IPS-18c (cell line): Measurements from ENCODE around the gene ZNF595.
"Not testable (repeated sequence)": the region's sequence is repeated elsewhere in the genome, so short reads cannot be mapped to it uniquely, and the experiment has no call there.

ENCODE experiments used
- H3K4me3 ChIP-seq: 2 replicates; pipeline ENCODE4 v1.7.0; 2013; ENCODE audit warnings: low read depth, mild to moderate bottlenecking, low read length, moderate library complexity; ENCODE audit not compliant: insufficient read depth
- H3K9me3 ChIP-seq: one replicate; pipeline ENCODE4 v1.6.1; 2013; ENCODE audit warnings: mild to moderate bottlenecking, low read length, moderate library complexity; ENCODE audit not compliant: control insufficient read depth, insufficient read depth

ZNF595 gene

DNA sequence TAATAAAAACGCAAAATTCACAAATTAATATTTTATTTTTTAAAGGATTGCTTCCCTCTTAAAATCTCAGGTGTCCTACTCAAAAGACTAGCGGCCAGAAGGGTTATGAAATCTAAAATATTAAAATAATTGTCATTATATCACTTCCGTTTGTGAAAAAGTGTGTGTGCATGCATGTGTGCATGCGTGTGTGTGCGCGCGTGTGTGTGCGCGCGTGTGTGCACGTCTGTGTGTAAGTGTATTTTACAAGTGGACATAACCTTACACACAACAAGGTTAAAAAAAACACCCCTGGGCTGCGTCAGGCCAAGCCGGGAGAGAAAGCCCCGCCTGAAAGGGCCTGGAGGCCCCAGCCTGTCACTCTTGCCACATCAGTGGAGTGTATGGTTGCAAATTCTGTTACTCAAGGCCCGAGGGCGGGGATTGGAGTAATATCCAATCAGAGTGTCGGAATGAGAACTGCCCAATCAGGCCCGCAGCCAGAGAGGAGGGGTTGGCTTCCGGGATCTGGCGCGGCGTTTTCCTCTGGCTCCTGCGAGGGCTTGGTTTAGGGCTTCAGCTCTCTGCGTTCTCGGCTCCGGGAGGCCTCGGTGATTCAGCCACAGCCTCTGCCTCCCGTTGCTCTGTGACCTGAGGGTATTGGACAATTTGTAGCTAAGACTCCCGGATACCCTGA, at the start of gene ZNF595:
ZNF595 (plus strand) TSS at position 518 of the 676 bp plus-strand sequence. CDS start 168 bp downstream, outside the sequence.
- H3K9me3 ChIP-seq, H3K4me3 ChIP-seq: not testable (repeated sequence)

DNA sequence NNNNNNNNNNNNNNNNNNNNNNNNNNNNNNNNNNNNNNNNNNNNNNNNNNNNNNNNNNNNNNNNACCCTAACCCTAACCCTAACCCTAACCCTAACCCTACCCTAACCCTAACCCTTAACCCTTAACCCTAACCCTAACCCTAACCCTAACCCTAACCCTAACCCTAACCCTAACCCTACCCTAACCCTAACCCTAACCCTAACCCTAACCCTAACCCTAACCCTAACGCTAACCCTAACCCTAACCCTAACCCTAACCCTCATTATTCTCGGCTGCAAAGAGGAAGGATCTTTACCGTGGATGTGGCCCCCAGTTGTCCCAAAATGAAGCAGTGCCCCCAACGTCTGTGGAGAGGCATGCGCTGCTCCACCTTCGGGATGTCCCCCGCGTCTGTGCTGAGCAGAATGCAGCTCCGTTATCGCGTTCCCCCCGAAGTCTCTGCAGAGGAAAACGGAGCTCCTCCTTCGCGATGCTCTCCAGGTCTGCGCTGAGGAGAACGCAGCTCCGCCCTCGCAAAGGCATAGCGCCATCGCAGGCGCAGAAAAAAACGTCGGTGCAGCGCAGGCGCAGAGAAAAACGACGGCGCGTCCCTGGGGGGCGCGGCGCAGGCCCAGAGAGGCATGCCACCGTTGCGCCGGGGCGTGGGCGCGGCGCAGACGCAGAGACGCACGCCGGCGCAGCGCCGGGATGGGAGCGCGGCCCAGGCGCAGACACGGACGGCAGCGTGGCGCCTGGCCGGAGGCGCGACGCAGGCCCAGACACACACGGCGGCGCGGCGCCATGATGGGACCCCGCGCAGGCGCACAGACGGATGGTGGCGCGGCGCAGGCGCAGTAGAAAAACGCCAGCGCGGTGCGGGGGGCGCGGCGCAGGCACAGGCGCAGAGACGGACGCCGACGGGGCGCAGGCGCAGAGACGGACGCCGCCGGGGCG, 42.9 kb upstream of the ZNF595 start:
- not testable (repeated sequence) for H3K4me3 ChIP-seq, H3K9me3 ChIP-seq

DNA sequence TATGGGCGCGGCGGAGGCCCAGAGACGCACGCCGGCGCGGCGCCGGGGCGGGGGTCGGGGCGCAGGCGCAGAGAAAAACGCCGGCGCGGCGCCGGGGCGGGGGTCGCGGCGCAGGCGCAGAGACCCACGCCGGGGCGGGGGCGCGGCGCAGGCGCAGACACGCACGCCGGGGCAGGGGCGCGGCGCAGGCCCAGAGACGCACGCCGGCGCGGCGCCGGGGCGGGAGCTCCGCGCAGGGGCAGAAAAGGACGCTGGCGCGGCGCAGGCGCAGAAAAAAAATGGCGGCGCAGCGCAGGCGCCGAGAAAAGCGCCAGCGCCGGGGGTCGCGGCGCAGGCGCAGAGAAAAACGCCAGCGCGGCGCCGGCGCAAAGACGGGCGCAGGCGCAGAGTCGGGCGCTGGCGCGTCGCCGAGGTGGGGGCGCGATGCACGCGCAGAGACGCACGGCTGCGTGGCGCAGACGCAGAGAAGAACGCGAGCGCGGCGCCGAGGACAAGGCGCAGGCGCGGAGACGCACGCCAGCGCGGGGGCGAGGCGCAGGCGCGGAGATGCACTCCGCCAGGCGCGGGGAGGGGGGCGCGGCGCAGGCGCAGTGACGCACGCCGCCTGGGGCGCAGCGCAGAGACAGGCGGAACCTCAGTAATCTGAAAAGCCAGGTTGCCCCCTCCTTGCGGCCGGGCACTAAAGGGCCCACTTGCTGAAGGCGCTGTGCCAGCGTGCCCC, 41.9 kb upstream of the ZNF595 start:
- H3K4me3 ChIP-seq, H3K9me3 ChIP-seq: not testable (repeated sequence)

DNA sequence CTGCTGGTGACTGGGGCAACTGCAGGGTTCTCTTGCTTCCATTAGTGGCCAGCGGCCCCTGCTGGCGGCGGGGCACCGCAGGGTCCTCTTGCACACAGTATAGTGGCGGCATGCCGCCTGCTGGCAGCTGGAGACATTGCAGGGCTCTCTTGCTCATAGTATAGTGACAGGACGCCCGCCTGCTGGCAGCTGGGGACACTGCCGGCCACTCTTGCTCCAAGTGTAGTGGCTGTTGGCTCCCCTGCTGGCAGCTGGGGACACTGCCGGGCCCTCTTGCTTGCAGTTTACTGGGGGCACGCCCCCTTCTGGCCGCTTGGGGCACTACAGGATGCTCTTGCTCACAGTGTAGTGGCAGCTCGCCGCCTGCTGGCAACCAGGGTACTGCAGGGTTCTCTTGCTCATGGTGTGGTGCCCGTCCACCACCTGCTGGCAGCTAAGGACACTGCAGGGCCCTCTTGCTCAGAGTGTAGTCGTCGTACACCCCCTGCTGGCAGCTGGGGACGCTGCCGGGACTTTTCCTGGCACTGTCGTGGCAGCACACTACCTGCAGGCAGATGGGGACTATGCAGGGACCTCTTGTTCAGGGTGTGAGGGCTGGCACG, 41.2 kb upstream of the ZNF595 start:
- H3K4me3 ChIP-seq, H3K9me3 ChIP-seq: not testable (repeated sequence)

GRCh38 chr4:18128-18527, 35.0 kb upstream of the ZNF595 start:
- H3K4me3 ChIP-seq = not testable (repeated sequence)

DNA sequence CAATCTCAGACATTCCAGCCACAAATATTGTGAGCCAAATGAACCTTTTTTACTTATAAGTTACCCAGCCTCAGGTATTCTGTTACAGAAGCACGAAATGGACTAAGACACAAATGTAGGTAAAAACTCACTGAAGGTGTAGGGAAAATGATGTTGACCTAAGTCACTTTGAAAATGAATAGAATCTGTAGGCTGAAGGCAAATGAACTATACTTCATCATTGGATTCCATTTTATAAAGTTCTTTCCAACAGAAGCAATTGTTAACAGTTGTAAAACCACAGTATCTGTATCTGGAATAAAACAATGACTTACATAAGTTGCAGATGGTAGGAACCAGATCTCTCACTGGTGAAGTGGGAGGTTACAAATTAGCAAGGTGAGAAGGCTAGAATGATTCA, 34.5 kb upstream of the ZNF595 start:
- not testable (repeated sequence) for H3K4me3 ChIP-seq, H3K9me3 ChIP-seq

More at GRCh38 chr4:18128-18527, 35.0 kb upstream of the ZNF595 start:
- not testable (repeated sequence) for H3K9me3 ChIP-seq

DNA sequence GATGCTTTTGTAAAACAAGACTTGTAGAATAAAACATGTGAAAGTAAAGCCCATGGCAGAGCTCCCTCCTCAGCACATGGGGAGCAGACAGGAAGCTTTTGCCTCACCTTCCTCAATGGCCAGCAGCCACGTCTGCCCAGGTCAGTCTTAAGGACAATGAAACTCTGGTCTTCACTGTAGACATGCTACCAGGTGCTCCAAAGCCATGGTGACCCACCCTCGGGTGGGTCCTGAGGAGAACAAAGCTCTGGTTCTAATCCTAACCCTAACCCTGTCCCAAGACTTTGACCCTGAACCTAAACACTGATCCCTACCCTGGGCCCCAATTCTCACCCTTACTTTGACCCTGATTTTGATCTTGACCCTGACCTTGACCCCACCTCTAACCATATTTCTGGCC, 30.2 kb upstream of the ZNF595 start:
- not testable (repeated sequence) for H3K9me3 ChIP-seq, H3K4me3 ChIP-seq

DNA sequence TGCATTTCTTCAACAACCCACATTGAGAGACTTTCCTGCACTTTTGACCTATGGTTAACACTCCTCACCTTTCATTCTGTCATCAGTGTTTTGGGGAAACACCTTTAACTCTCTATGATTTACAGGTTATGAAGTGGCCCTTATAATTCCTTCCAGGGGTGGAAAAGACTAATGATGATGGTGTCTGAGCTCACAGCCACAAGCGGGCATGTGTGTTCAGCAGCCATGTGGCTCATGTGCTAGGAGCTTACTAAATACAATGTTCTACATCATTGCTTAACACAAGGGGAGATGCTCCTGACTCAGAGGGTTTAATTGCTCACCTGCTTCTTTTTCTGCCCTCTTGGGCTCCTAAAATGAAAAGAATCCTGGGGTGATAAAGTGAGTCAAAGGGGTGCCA, 28.8 kb upstream of the ZNF595 start:
- not testable (repeated sequence) for H3K4me3 ChIP-seq, H3K9me3 ChIP-seq

DNA sequence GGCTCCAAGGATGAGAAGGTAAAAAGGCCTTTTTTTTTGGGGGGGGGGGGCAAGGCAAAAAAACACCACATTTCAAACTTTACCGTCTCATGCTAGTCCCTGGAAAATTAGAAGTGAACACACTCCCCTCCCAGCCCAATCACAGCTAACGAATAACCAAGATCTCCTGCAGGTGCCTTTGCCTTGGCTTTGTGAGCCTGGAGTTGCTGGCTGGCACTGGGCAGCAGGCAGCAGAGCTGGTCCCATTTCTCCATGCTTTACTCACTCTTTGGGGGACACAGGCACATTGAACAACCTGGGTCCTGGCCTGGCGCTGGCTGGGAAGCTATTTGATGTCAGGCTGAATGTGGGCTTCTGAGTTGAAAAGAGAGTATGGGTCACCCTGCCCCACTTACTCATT, 25.6 kb upstream of the ZNF595 start:
- not testable (repeated sequence) for H3K4me3 ChIP-seq, H3K9me3 ChIP-seq

GRCh38 chr4:28767-29542, 24.2 kb upstream of the ZNF595 start:
- H3K4me3 ChIP-seq, H3K9me3 ChIP-seq: not testable (repeated sequence)

- H3K4me3 ChIP-seq, H3K9me3 ChIP-seq: not testable (repeated sequence)
Observed at GRCh38 chr4:33314-33713, 19.8 kb upstream of the ZNF595 start.

GRCh38 chr4:36559-37415, 16.3 kb upstream of the ZNF595 start:
- H3K9me3 ChIP-seq, H3K4me3 ChIP-seq: not testable (repeated sequence)

DNA sequence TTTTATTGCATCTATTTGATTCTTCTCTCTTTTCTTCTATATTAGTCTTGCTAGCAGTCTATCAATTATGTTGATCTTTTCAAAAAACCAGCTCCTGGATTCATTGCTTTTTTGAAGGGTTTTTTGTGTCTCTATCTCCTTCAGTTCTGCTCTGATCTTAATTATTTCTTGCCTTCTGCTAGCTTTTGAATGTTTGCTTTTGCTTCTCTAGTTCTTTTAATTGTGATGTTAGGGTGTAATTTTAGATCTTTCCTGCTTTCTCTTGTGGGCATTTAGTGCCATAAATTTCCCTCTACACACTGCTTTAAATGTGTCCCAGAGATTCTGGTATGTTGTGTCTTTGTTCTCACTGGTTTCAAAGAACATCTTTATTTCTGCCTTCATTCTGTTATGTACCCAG, 14.9 kb upstream of the ZNF595 start:
- not testable (repeated sequence) for H3K4me3 ChIP-seq, H3K9me3 ChIP-seq

GRCh38 chr4:43375-43774, 9.7 kb upstream of the ZNF595 start:
- not testable (repeated sequence) for H3K9me3 ChIP-seq

DNA sequence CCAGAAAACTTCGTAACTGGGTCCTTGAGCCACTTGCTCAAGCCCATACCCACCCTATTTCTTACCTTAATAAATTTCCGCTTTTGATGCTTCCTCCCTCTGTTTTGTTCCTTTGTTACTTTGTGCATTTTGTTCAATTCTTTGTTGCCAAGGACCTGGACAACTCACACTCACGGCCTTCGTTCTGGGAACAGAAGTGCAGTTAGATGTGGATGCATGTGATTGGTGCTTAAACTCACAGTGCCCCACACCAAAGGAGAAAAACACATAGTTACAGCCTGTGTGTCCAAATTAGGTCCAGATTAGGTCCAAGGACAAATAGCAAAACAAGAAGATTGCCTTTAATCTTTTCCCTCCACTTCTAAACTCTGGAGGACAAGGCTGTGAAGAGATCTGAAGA, 1.9 kb upstream of the ZNF595 start:
- H3K4me3 ChIP-seq, H3K9me3 ChIP-seq: not testable (repeated sequence)

More at GRCh38 chr4:43375-43774, 9.7 kb upstream of the ZNF595 start:
- H3K4me3 ChIP-seq = not testable (repeated sequence)

- H3K4me3 ChIP-seq, H3K9me3 ChIP-seq: not testable (repeated sequence)
Observed at GRCh38 chr4:51655-52277, 1.4 kb upstream of the ZNF595 start.
